ENCODE data around the gene FAM200B. TPM values are rescaled to one million over a fixed set of nuclear protein-coding genes. Genes with fewer than 3 reads are reported as not detected.
A peak's percentile ranks its signal among the peaks of the same experiment; 100 is the strongest.

The FAM200B gene
- total RNA-seq, 3 donors from 2014 or later, result 34.7 to 66.9 (median 55.9) TPM

DNA sequence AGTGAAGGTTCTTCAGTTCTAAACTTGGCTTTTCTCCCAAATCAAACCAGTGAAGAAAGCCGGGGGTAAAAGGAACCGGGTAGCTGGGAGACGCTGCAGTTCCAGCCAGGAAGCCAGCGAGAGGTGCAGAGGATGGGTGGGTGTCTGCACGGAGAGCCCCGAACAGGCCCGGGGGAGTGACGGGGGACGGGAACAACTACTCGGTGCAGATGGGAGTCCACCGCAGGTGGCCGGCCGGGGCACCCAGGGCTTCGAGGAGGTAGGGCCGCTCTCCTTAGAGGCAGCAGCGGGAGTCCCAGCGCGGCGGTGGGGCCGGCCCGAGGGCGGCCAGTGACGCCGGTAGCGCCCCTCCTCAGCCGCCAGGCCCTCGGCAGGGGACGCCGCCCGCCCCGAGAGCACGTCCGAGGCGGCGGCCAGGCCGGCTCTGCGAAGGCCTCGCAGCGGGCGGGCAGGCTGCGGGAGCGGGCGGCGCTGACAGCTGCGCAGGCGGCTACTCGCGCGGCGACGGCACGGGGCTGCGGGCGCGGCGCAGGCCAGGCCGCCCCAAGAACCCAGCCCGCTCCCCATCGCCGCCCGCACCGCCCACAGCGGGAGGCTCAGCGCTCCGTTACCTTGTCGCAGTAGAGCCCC, 26.9 kb upstream of the FAM200B start:
- Histone ChIP-seq H3K27me3 (no peaks in the 10 kb centered on the region), H3K9me3 (no peaks in the 10 kb centered on the region), H3K4me3 (peak overlapping the region; percentile 76 to 94 (median 84)), H3K36me3 (no peaks in the 10 kb centered on the region), H3K27ac (peak overlapping the region; percentile 98 to 100), H3K4me1 (peaks cover 6 to 8% of the 10 kb centered on the region in 2 donors)
- DNase-seq (ENCODE audit: low spot score in 2 of 2), result peak; percentile 21 to 54
- TF ChIP-seq POLR2A (IDR thresholded peaks at IDR 0.05) (no peak), POLR2AphosphoS5 (IDR thresholded peaks at IDR 0.05) (no peak), CTCF (IDR thresholded peaks at IDR 0.05) (no peak)
- intact Hi-C loops (cut with DNase I; ENCODE audit: low total_unique reads), result no loop called here

DNA sequence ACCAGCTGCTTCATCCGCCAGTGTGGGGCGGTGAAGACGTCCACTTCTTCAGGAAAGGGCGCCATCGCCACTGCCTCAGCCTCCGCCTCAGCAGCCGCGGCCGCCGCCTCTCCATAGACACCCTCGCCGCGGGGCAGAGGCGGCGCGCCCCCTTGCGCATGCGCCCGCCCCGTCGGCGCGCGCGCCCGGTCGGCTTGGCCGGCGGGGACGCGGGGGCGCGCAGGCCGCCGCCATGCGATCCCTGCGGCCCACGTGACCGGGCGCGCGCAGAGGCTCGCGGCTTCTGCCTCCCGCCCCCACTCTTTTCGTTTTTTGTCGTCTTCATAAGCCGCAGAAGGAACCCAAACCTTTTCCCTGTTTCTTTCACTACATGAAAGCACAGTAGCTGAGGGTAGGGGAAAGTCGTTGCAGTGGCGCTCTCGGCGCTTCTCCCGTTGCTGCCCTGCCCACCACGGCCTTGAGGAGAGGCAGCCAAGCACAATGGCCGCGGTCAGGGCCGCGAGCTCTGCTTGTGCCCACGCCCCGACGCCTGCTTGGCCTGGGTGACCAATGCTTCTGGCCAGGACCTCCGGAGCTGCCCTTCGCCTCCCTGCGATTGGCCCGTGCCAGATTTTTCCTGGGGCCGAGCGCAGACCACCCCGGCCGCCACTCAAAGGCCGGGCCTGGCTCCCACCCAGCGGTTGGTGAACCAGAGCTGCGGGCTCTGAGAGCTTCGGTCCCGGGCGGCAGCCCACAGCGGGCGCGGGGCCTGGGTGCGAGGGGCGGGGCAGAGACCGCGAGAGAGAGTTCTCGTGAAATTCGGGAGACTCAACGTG, 26.2 kb upstream of the FAM200B start, which contains the start of gene FBXL5:
Gene FBXL5 (minus strand): TSS at position 135 of the 815 bp plus-strand sequence. CDS start 70 bp downstream, at position 65.
- DNase-seq (ENCODE audit: low spot score in 2 of 2), result peak; percentile 68 to 76
- Histone ChIP-seq H3K4me1 (peaks cover 6 to 8% of the 10 kb centered on the region in 2 donors), H3K36me3 (no peaks in the 10 kb centered on the region), H3K27ac (peak within 1 kb of the TSS; percentile 98 to 100), H3K4me3 (peak within 1 kb of the TSS; percentile 76 to 94 (median 84)), H3K27me3 (no peaks in the 10 kb centered on the region), H3K9me3 (no peaks in the 10 kb centered on the region)
- TF ChIP-seq CTCF (IDR thresholded peaks at IDR 0.05) (peak in 1 of 3 donors; percentile 4), POLR2A (IDR thresholded peaks at IDR 0.05) (peak; percentile 33), POLR2AphosphoS5 (IDR thresholded peaks at IDR 0.05) (peak; percentile 82 to 96 (median 94))
- intact Hi-C loops (cut with DNase I; ENCODE audit: low total_unique reads), result no loop called here

- TF ChIP-seq POLR2A (IDR thresholded peaks at IDR 0.05) (no peak), POLR2AphosphoS5 (IDR thresholded peaks at IDR 0.05) (no peak), CTCF (IDR thresholded peaks at IDR 0.05) (no peak)
- Histone ChIP-seq H3K4me3 (peak overlapping the region; percentile 76 to 94 (median 84)), H3K27ac (peak overlapping the region; percentile 98 to 100), H3K36me3 (no peaks in the 10 kb centered on the region), H3K27me3 (no peaks in the 10 kb centered on the region), H3K4me1 (peaks cover 2 to 8% of the 10 kb centered on the region in 2 donors), H3K9me3 (no peaks in the 10 kb centered on the region)
- peak in 1 of 2 donors; percentile 31 for DNase-seq (ENCODE audit: low spot score in 2 of 2)
- intact Hi-C loops (cut with DNase I; ENCODE audit: low total_unique reads), result no loop called here
Measured at GRCh38 chr4:15656038-15656470, 25.6 kb upstream of the FAM200B start.

DNA sequence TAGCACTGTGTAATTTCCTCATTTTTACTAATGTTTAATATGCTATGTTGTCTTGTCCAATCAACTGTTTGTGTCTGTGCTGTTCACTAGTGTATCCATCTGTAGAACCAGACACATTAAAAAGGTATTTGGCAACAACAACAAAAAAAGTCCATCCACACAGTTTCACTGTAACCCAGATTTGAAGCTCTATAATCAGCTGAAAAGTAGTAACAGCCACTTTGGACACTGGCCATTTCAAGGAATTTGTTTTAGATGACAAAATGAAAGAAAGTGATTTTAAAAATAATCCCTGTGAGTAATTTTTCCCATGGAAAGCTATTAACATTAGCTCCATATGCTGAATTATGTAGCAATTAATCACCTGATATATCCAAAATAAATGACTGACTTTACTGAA, 24.3 kb upstream of the FAM200B start:
- Histone ChIP-seq H3K9me3 (no peaks in the 10 kb centered on the region), H3K27me3 (no peaks in the 10 kb centered on the region), H3K4me1 (no peaks in the 10 kb centered on the region), H3K4me3 (no peak overlapping the region), H3K27ac (no peak overlapping the region), H3K36me3 (no peaks in the 10 kb centered on the region)
- DNase-seq (ENCODE audit: low spot score in 2 of 2), result no peak
- intact Hi-C loops (cut with DNase I; ENCODE audit: low total_unique reads), result no loop called here
- no peak for TF ChIP-seq POLR2AphosphoS5 (IDR thresholded peaks at IDR 0.05)
- TF ChIP-seq POLR2A (IDR thresholded peaks at IDR 0.05), result no peak
- TF ChIP-seq CTCF (IDR thresholded peaks at IDR 0.05), result no peak
